Testis (tissue), 2 donors: ENCODE data around the gene GDF11.

Source experiments
- CTCF ChIP-seq, 3 experiments: fragments of 450-650 bp in 2 of 3; fragments of 200-600 bp in 1 of 3; sonication (generic) in 1 of 3; IDR thresholded peaks; one replicate each; pipeline ENCODE4 v1.5.1; 2016 to 2019; ENCODE audit warnings: antibody characterized with exemption in 3 of 3, mild to moderate bottlenecking in 2 of 3, moderate library complexity in 1 of 3
- POLR2A ChIP-seq: fragments of 450-650 bp; IDR thresholded peaks from one replicate; pipeline ENCODE4 v1.6.1; 2017; ENCODE audit warnings: antibody characterized with exemption, mild to moderate bottlenecking, moderate library complexity

- no peak for TF ChIP-seq POLR2A
- no peak for TF ChIP-seq CTCF (IDR thresholded peaks at IDR 0.05)
Measured at GRCh38 chr12:55719371-55719770, 23.6 kb upstream of the GDF11 start.
